HepG2 (cell line): ENCODE data around the gene CEP104. TPM values are rescaled to one million over a fixed set of nuclear protein-coding genes. Genes with fewer than 3 reads are reported as not detected.

Experiments used
- ATAC-seq: fragments of 200-7000 bp; cut with Tn5 transposase; 3 replicates; pipeline ENCODE4 v1.9.1; 2020; ENCODE audit warnings: mild to moderate bottlenecking, moderate library complexity
- BruUV-seq: library from RNA; stranded (reverse); fragments of 400-500 nt; replicated peaks from 2 replicates; lab custom pipeline; 2021; lab: Mats Ljungman, UMichigan
- CTCF ChIA-PET: fragments of 300-600 bp; formaldehyde crosslinking; extraction: SDS; loops from one replicate; lab custom pipeline; 2021; ENCODE audit warnings: low total read pairs, inconsistent platforms, low intra/inter-chr PET ratio; lab: Yijun Ruan, JAX
- POLR2A ChIA-PET: fragments of 350-600 bp; sonication (Branson Sonifier 250); formaldehyde crosslinking; loops from one replicate; lab custom pipeline; 2020; ENCODE audit warnings: antibody characterized with exemption, inconsistent platforms; lab: Yijun Ruan, JAX
- DNase-seq: peaks from one replicate; pipeline ENCODE4 v3.0.0-alpha.2; 2015; ENCODE audit warnings: low spot score
- FAIRE-seq: peaks from 3 replicates; lab custom pipeline; 2011; peaks lifted over from hg19 to GRCh38; lab: Jason Lieb, UNC
- H2AFZ ChIP-seq: one replicate; pipeline ENCODE4 v1.6.1; 2011; ENCODE audit warnings: low read length, inconsistent platforms
- H3K27ac ChIP-seq: fragments of 300-600 bp; 3 replicates; pipeline ENCODE4 v1.8.0; 2011; ENCODE audit warnings: mixed run types, mild to moderate bottlenecking, mixed read lengths, low read length, inconsistent platforms; ENCODE audit not compliant: insufficient read depth; ENCODE audit errors: extremely low read length
- H3K27me3 ChIP-seq, 2 experiments: fragments of 200-600 bp in 1 of 2; 2 replicates in 1 of 2; 3 replicates in 1 of 2; pipeline versions ENCODE4 v1.6.0 to v1.8.0; 2011; ENCODE audit warnings: low read length in 2 of 2, mild to moderate bottlenecking in 2 of 2, moderate library complexity in 2 of 2, inconsistent platforms in 1 of 2; ENCODE audit not compliant: insufficient read depth in 2 of 2, control insufficient read depth in 1 of 2
- H3K36me3 ChIP-seq, 2 experiments: fragments of 200-600 bp in 1 of 2; replicated peaks in 1 of 2; 2 replicates in 1 of 2; 3 replicates in 1 of 2; pipeline versions ENCODE4 v1.5.1 to v1.8.0; 2011; ENCODE audit warnings: low read length in 2 of 2, inconsistent platforms in 1 of 2; ENCODE audit not compliant: insufficient read depth in 2 of 2, control insufficient read depth in 1 of 2
- H3K4me1 ChIP-seq: 2 replicates; pipeline ENCODE4 v1.5.1; 2012; ENCODE audit warnings: low read length, inconsistent platforms; ENCODE audit not compliant: insufficient read depth
- H3K4me2 ChIP-seq: 2 replicates; pipeline ENCODE4 v1.6.0; 2011; ENCODE audit warnings: low read depth, low read length, inconsistent platforms
- H3K4me3 ChIP-seq, 3 experiments: fragments of 200-600 bp in 1 of 3; sonication (generic), shearing (Covaris generic) in 1 of 3; replicated peaks in 1 of 3; 2 replicates each; pipeline ENCODE4 v1.5.1; 2011 to 2016; ENCODE audit warnings: low read length in 3 of 3, inconsistent platforms in 2 of 3, low read depth in 2 of 3, mild to moderate bottlenecking in 2 of 3, control low read depth in 1 of 3, mixed read lengths in 1 of 3; ENCODE audit not compliant: insufficient read depth in 1 of 3
- H3K79me2 ChIP-seq: one replicate; pipeline ENCODE4 v1.6.1; 2011; ENCODE audit warnings: low read length, inconsistent platforms; ENCODE audit not compliant: insufficient read depth
- H3K9ac ChIP-seq: 2 replicates; pipeline ENCODE4 v1.6.0; 2011; ENCODE audit warnings: mild to moderate bottlenecking, low read depth, low read length, inconsistent platforms; ENCODE audit not compliant: insufficient read depth
- H3K9me3 ChIP-seq: 2 replicates; pipeline ENCODE4 v1.5.1; 2012; ENCODE audit warnings: mild to moderate bottlenecking, low read length
- H4K20me1 ChIP-seq: 2 replicates; pipeline ENCODE4 v1.6.0; 2011; ENCODE audit warnings: inconsistent platforms, mild to moderate bottlenecking, low read length, moderate library complexity; ENCODE audit not compliant: insufficient read depth
- CBFB ChIP-seq: sonication (generic); formaldehyde crosslinking; IDR thresholded peaks from 2 replicates; pipeline ENCODE4 v1.4.0; 2020; ENCODE audit warnings: missing genetic modification reagents
- ESRRA ChIP-seq: sonication (generic); formaldehyde crosslinking; IDR thresholded peaks from 2 replicates; pipeline ENCODE4 v1.5.1; 2020; ENCODE audit warnings: mild to moderate bottlenecking, low read depth, missing genetic modification reagents
- HDAC2 ChIP-seq: sonication (generic); formaldehyde crosslinking; IDR thresholded peaks from 2 replicates; pipeline ENCODE4 v1.4.0; 2020; ENCODE audit warnings: missing genetic modification reagents
- HOXA5 ChIP-seq: sonication (generic); formaldehyde crosslinking; IDR thresholded peaks from 2 replicates; pipeline ENCODE4 v1.4.0; 2020; ENCODE audit warnings: missing genetic modification reagents
- NR2F6 ChIP-seq, 2 experiments: IDR thresholded peaks; 2 replicates each; pipeline ENCODE4 v1.6.1; 2016; ENCODE audit warnings: antibody characterized with exemption in 1 of 2, mild to moderate bottlenecking in 1 of 2
- NRL ChIP-seq: sonication (generic); formaldehyde crosslinking; IDR thresholded peaks from 2 replicates; pipeline ENCODE4 v1.5.0; 2020; ENCODE audit warnings: missing genetic modification reagents, mild to moderate bottlenecking, moderate library complexity, borderline replicate concordance
- ZC3H13 ChIP-seq: sonication (generic); formaldehyde crosslinking; IDR thresholded peaks from 2 replicates; pipeline ENCODE4 v1.8.1; 2023; ENCODE audit warnings: mild to moderate bottlenecking, missing genetic modification reagents, moderate library complexity
- ZFP82 ChIP-seq: sonication (generic); formaldehyde crosslinking; IDR thresholded peaks from 2 replicates; pipeline ENCODE4 v1.5.1; 2020; ENCODE audit warnings: mild to moderate bottlenecking, missing genetic modification reagents, borderline replicate concordance
- ZNF136 ChIP-seq: sonication (generic); formaldehyde crosslinking; IDR thresholded peaks from 2 replicates; pipeline ENCODE4 v1.8.1; 2022; ENCODE audit warnings: low read depth, mild to moderate bottlenecking, moderate library complexity, missing genetic modification reagents
- ZNF234 ChIP-seq: sonication (generic); formaldehyde crosslinking; conservative IDR thresholded peaks from 2 replicates; pipeline ENCODE4 v1.5.1; 2020; ENCODE audit warnings: mild to moderate bottlenecking, missing genetic modification reagents
- ZNF75D ChIP-seq: sonication (generic); formaldehyde crosslinking; IDR thresholded peaks from 2 replicates; pipeline ENCODE4 v1.8.1; 2023; ENCODE audit warnings: missing genetic modification reagents, mild to moderate bottlenecking, borderline replicate concordance
- ZNF766 ChIP-seq: sonication (generic); formaldehyde crosslinking; IDR thresholded peaks from 2 replicates; pipeline ENCODE4 v1.5.0; 2020; ENCODE audit warnings: missing genetic modification reagents, borderline replicate concordance
- WGBS: methylation state at CpG from one replicate; pipeline ENCODE4 v1.1.6; 2017; ENCODE audit warnings: low lambda C conversion rate; 5-methylcytosine and 5-hydroxymethylcytosine counted together
- in situ Hi-C: cut with HindIII; loops from 2 replicates; pipeline ENCODE4 v1.10.0; 2017; ENCODE audit warnings: low pct_unique_long_range_greater_than_20kb; ENCODE audit not compliant: extremely low pct_ligation_motif_present
- intact Hi-C: fragments of 100-400 bp; cut with micrococcal nuclease; formaldehyde crosslinking; loops from one replicate; pipeline ENCODE4 v1.10.0; 2022; ENCODE audit not compliant: unreplicated experiment
- polyA plus RNA-seq, 8 experiments: library from polyadenylated mRNA; depleted of rRNA in 3 of 8; stranded (reverse) in 7 of 8; unstranded in 1 of 8; fragments of >200 nt; fragmentation: Illumina TruSeq in 4 of 8; extraction: Trizol in 4 of 8; gene quantifications; 2 replicates each; pipeline versions ENCODE4 v1.2.1 to v1.2.3, GENCODE V29; 2011 to 2016; ENCODE audit warnings: low read depth in 4 of 8, missing spikeins in 1 of 8, mixed read lengths in 1 of 8; ENCODE audit not compliant: insufficient read depth in 1 of 8
- total RNA-seq, 5 experiments: library from RNA; depleted of rRNA; stranded (reverse); fragments of >200 nt; fragmentation: Illumina TruSeq; extraction: Trizol; gene quantifications; 2 replicates each; pipeline ENCODE4 v1.2.3, GENCODE V29; 2016; ENCODE audit warnings: low read depth in 1 of 5

Gene CEP104
- total and polyA plus RNA-seq, 2 of the 13 experiments (the other 11 are each of a cell fraction or from before 2014, with no cell fraction given), result 20.4 to 30.1 TPM

DNA sequence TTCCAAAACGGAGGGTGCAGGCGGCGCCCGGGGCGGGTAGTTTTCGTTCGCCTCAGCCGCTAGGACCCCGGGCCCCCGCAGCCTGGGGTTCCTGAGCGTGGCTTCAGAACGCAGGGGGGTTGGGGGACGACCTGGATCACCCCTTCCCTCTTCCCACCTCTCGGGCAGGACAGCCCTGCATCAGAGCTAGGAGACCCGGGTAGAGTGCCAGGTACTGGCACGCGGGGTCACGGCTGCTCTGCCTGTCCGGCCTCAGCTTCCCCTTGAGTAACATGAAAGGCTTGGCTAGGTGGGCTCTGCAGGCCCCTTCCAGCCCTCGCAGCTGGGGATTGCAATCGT lies 749 bp upstream of the CEP104 start (continued):
- TF ChIP-seq ZC3H13 (CRISPR knock-in tag), result 0 out of 2 replicates have a peak, but pooled peaks have one; percentile 39
- peak; percentile 3; the same call in 1 of the 2 replicates for TF ChIP-seq ZNF766
- TF ChIP-seq CBFB (CRISPR knock-in tag), result 0 out of 2 replicates have a peak, but pooled peaks have one; percentile 10
- TF ChIP-seq ZNF234 (CRISPR knock-in tag), result 0 out of 2 replicates have a peak, but pooled peaks have one; percentile 56
- TF ChIP-seq ZFP82, result no peak
- TF ChIP-seq ZNF75D (CRISPR knock-in tag), result 0 out of 2 replicates have a peak, but pooled peaks have one; percentile 36
- no peak for TF ChIP-seq ESRRA (CRISPR knock-in tag)
- no peak for TF ChIP-seq NRL (CRISPR knock-in tag)
- no peak for TF ChIP-seq NR2F6 (IDR thresholded peaks at IDR 0.05)
- no peak for TF ChIP-seq NR2F6 (CRISPR knock-in tag; IDR thresholded peaks at IDR 0.05)
- TF ChIP-seq HOXA5 (CRISPR knock-in tag), result 0 out of 2 replicates have a peak, but pooled peaks have one; percentile 3

DNA sequence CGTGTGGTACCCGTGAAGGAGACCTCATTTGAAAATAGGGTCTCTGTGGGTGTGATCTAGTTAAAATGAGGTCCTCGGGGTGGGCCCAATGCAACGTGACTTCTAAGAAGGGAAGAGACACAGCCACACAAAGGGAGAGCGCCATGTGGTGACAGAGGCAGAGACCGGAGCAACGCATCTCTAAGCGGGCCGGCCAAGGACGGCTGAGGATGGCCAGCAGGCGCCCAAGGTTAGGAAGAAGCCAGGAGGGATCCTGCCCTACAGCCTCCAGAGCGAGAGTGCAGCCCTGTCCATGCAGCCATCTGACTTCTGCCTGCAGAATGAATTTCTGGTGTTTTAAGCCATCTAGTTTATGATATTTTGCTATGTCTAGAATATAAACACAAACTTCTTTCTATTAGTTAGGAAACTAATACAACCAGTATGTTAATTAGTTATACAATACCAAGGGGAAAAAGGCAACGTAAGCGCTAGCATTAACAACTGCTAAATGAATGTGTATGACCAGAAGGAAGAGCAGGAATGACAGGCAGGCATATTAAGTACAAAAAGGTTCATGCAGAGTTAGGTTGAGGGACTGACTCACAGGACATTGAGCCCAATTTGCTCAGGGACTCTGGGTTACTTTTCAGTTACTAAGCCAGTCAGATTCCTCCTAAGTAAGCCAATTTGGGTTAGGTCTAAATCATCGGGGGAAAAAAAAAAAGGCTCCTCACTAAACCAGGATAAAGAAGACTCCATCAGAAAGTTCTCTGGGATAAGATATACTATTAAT lies 4.1 kb downstream of the CEP104 start:
- Histone ChIP-seq H2AFZ (no peak overlapping the region), H4K20me1 (no peaks in the 10 kb centered on the region), H3K79me2 (peaks cover 22% of the 10 kb centered on the region), H3K4me3 (no peak overlapping the region), H3K4me1 (peaks cover 20% of the 10 kb centered on the region), H3K36me3 (peaks cover 10 to 24% of the 10 kb centered on the region in 2 experiments), H3K4me2 (no peak overlapping the region), H3K9me3 (no peaks in the 10 kb centered on the region), H3K27ac (no peak overlapping the region), H3K27me3 (no peaks in the 10 kb centered on the region; a peak in 1 of 5 replicates), H3K9ac (no peak overlapping the region)
- WGBS, result 97% methylated on average over 15 of the region's 15 CpGs
- TF ChIP-seq HDAC2 (CRISPR knock-in tag), result no peak
- TF ChIP-seq ZNF136 (CRISPR knock-in tag), result no peak
- DNase-seq, result no peak
- ATAC-seq, result no peak
- FAIRE-seq, result no peak
- CTCF ChIA-PET, result no interaction called here
- POLR2A ChIA-PET, result no interaction called here
- in situ Hi-C loops (no loop called here), intact Hi-C loops (no loop called here)
- no TSS peak for BruUV-seq
